Neural progenitor cell (in vitro differentiated cells): ENCODE measurements around the gene PACSIN2. TPM values are rescaled to one million over a fixed set of nuclear protein-coding genes. Genes with fewer than 3 reads are reported as not detected.

ENCODE experiments used
- DNase-seq: peaks from one replicate; pipeline ENCODE4 v3.0.0-alpha.2; 2016; ENCODE audit warnings: low spot score
- H2AFZ ChIP-seq: fragments of 200-600 bp; sonication (generic); replicated peaks from 2 replicates; pipeline ENCODE4 v1.6.1; 2016; ENCODE audit warnings: antibody characterized with exemption
- H3F3A ChIP-seq: fragments of 200-600 bp; sonication (generic); 2 replicates; pipeline ENCODE4 v1.6.1; 2016; ENCODE audit warnings: antibody characterized with exemption, low read depth
- H3K27ac ChIP-seq: fragments of 200-600 bp; sonication (generic); 2 replicates; pipeline ENCODE4 v1.5.1; 2016; ENCODE audit warnings: mild to moderate bottlenecking
- H3K27me3 ChIP-seq: fragments of 200-600 bp; sonication (generic); 2 replicates; pipeline ENCODE4 v1.6.1; 2016; ENCODE audit warnings: mild to moderate bottlenecking, moderate library complexity
- H3K36me3 ChIP-seq: fragments of 200-600 bp; sonication (generic); 2 replicates; pipeline ENCODE4 v1.5.1; 2016
- H3K4me1 ChIP-seq: fragments of 200-600 bp; sonication (generic); 2 replicates; pipeline ENCODE4 v1.6.1; 2016; ENCODE audit warnings: mixed run types
- H3K4me2 ChIP-seq: fragments of 200-600 bp; sonication (generic); 2 replicates; pipeline ENCODE4 v1.6.1; 2016
- H3K4me3 ChIP-seq: fragments of 200-600 bp; sonication (generic); 2 replicates; pipeline ENCODE4 v1.5.1; 2016
- H3K79me2 ChIP-seq: fragments of 200-600 bp; sonication (generic); 2 replicates; pipeline ENCODE4 v1.6.1; 2016; ENCODE audit warnings: low read depth
- H3K9ac ChIP-seq: fragments of 200-600 bp; sonication (generic); 2 replicates; pipeline ENCODE4 v1.6.1; 2016
- H3K9me3 ChIP-seq: fragments of 200-600 bp; sonication (generic); 2 replicates; pipeline ENCODE4 v1.5.1; 2016; ENCODE audit warnings: low read depth
- H4K20me1 ChIP-seq: fragments of 200-600 bp; sonication (generic); 2 replicates; pipeline ENCODE4 v1.6.1; 2016; ENCODE audit warnings: low read depth
- H3K27ac Mint-ChIP-seq: 3 replicates; pipeline ENCODE4 v1.8.0; 2021; ENCODE audit warnings: mixed read lengths
- H3K27me3 Mint-ChIP-seq: 2 replicates; pipeline ENCODE4 v1.8.0; 2022; ENCODE audit warnings: low read depth, mild to moderate bottlenecking, inconsistent platforms, moderate library complexity, mixed read lengths; ENCODE audit not compliant: insufficient read depth
- H3K36me3 Mint-ChIP-seq: 3 replicates; pipeline ENCODE4 v1.8.0; 2021; ENCODE audit warnings: mixed read lengths
- H3K4me1 Mint-ChIP-seq: 3 replicates; pipeline ENCODE4 v1.8.0; 2021; ENCODE audit warnings: mixed read lengths
- H3K4me3 Mint-ChIP-seq: 3 replicates; pipeline ENCODE4 v1.8.0; 2021; ENCODE audit warnings: mild to moderate bottlenecking, moderate library complexity, mixed read lengths
- H3K9me3 Mint-ChIP-seq: 3 replicates; pipeline ENCODE4 v1.8.0; 2020; ENCODE audit warnings: mixed read lengths
- EZH2 ChIP-seq: fragments of 200-600 bp; sonication (generic); IDR thresholded peaks from 2 replicates; pipeline ENCODE4 v1.6.1; 2017; ENCODE audit warnings: antibody characterized with exemption, mild to moderate bottlenecking, moderate library complexity
- EZH2phosphoT487 ChIP-seq: fragments of 200-600 bp; sonication (generic); IDR thresholded peaks from 2 replicates; pipeline ENCODE4 v1.6.1; 2017; ENCODE audit warnings: antibody characterized with exemption
- total RNA-seq: library from RNA; depleted of rRNA; stranded (reverse); fragments of >200 nt; gene quantifications from 2 replicates; pipeline ENCODE4 v1.2.3, GENCODE V29; 2015; ENCODE audit warnings: low replicate concordance
- TF ChIP-seq, protein P1 (sequence below): fragments of 200-600 bp; sonication (generic); IDR thresholded peaks from 2 replicates; pipeline ENCODE4 v1.5.1; 2017; ENCODE audit warnings: antibody characterized with exemption, mild to moderate bottlenecking

Gene PACSIN2
- total RNA-seq, 1 donor from 2014 or later, result 38.1 TPM

DNA sequence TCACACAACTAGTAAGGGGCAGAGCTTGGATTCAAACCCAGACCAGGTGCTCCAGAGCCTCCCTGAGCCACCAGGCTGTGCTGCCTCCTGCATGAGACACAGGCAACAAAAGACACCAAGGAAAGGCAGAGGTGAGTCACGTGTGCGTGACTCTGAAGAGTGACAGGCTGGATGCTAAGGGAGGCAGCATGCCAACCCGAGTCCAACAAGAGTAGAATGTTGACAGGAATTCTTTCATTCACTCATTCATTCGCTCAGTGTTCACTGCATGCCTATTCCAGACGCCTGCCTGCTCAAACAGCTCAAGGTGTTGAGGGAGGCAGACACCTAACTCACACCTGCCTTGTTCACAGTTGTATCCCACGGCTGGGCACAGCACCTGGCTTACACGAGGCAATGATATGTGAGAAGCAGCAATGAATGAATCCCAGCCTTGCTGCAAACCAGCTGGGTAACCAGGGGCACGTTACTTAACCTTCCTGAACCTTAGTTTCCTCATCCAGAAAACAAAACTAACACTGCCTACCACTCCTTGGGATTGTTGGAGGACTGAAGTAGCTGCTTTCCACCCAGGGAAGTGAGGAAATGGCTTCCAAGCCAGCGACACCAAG, 84.0 kb downstream of the PACSIN2 start:
- H3K4me3 Mint-ChIP-seq, result no peak overlapping the region
- H3K9ac ChIP-seq, result no peak overlapping the region
- no peak for DNase-seq
- no peaks in the 10 kb centered on the region for H3K36me3 ChIP-seq
- no peaks in the 10 kb centered on the region for H3K27me3 ChIP-seq
- H4K20me1 ChIP-seq, result peaks cover 65% of the 10 kb centered on the region
- peaks cover 51% of the 10 kb centered on the region for H3K4me1 Mint-ChIP-seq
- H2AFZ ChIP-seq, result no peak overlapping the region
- no peak overlapping the region for H3K27ac Mint-ChIP-seq
- no peaks in the 10 kb centered on the region for H3K9me3 ChIP-seq
- no peak overlapping the region for H3K27ac ChIP-seq
- H3K27me3 Mint-ChIP-seq, result peaks cover 9% of the 10 kb centered on the region
- no peaks in the 10 kb centered on the region for H3K4me1 ChIP-seq
- H3K4me3 ChIP-seq, result no peak overlapping the region
- no peaks in the 10 kb centered on the region for H3F3A ChIP-seq
- H3K36me3 Mint-ChIP-seq, result peaks cover 4% of the 10 kb centered on the region
- TF ChIP-seq EZH2 (no peak), EZH2phosphoT487 (no peak)
- no peaks in the 10 kb centered on the region for H3K9me3 Mint-ChIP-seq
- no peak overlapping the region for H3K4me2 ChIP-seq
- H3K79me2 ChIP-seq, result peaks cover 74% of the 10 kb centered on the region

DNA sequence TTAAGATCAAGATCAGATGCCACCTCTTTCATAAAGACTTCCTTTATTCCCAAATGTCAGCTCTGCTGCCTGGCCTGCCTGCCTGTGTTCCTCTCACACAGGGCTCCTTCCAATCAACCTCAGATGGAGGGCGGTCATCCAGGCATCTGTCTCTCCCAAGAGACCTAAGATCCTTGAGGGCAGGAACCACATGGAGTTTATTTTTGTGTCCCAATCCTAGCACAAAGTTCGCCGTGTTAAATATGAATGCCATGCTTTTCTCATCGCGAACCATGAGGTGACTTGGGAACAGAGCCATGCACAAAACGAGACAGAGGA, 85.2 kb downstream of the PACSIN2 start:
- Histone ChIP-seq H3K4me3 (no peak overlapping the region), H3K27ac (no peak overlapping the region), H3K79me2 (peaks cover 75% of the 10 kb centered on the region), H3K9me3 (no peaks in the 10 kb centered on the region), H3K9ac (no peak overlapping the region), H3K4me1 (no peaks in the 10 kb centered on the region), H3K4me2 (no peak overlapping the region), H4K20me1 (peaks cover 70% of the 10 kb centered on the region), H2AFZ (no peak overlapping the region), H3F3A (no peaks in the 10 kb centered on the region), H3K36me3 (no peaks in the 10 kb centered on the region), H3K27me3 (no peaks in the 10 kb centered on the region)
- Mint-ChIP-seq H3K9me3 (no peaks in the 10 kb centered on the region), H3K4me3 (no peak overlapping the region), H3K4me1 (peaks cover 54% of the 10 kb centered on the region), H3K27me3 (peaks cover 9% of the 10 kb centered on the region), H3K27ac (peak overlapping the region; percentile 6), H3K36me3 (peaks cover 2% of the 10 kb centered on the region)
- DNase-seq, result no peak
- TF ChIP-seq EZH2, result no peak
- TF ChIP-seq, protein P1, sequence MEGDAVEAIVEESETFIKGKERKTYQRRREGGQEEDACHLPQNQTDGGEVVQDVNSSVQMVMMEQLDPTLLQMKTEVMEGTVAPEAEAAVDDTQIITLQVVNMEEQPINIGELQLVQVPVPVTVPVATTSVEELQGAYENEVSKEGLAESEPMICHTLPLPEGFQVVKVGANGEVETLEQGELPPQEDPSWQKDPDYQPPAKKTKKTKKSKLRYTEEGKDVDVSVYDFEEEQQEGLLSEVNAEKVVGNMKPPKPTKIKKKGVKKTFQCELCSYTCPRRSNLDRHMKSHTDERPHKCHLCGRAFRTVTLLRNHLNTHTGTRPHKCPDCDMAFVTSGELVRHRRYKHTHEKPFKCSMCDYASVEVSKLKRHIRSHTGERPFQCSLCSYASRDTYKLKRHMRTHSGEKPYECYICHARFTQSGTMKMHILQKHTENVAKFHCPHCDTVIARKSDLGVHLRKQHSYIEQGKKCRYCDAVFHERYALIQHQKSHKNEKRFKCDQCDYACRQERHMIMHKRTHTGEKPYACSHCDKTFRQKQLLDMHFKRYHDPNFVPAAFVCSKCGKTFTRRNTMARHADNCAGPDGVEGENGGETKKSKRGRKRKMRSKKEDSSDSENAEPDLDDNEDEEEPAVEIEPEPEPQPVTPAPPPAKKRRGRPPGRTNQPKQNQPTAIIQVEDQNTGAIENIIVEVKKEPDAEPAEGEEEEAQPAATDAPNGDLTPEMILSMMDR, result no peak
- no peak for TF ChIP-seq EZH2phosphoT487

DNA sequence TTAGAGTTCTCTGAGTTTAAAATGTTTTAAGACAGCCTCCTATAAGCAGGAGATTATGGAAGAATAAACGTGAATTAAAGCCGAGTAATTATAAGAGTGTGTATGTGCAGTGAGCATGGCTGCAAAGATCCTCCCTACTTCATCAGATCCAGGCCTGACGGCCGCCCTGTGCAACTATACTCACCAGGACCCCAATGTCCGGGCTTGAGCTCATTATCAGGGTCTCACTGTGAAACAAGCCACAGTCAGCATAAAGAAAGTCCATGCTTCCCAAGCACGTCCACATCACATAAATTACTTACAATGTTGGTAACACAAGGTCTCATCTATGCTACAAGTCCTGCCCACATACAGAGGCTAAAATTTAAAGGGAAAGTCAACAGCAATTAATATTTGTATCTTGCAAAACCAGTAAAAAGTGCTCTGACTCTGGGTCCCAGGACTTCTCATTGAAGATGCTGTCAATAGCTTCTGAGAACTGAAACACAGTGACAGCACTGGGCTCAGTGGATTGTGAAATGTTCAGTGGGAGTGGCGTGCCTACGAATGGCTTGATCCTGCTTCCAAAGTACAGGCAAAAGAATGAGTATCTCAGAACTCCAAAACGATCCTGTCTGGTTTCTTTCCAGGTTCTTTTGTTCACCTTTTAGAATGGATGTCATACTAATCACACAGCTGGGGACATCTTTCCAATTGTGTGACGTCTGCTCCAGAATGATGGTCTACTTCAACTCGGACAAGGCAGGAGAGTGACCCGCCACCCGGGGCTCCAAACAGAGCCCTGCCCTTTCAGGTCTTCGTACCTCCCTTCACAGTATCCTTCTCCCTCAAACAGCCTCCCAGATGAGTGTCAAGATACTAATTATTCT, 85.7 kb downstream of the PACSIN2 start:
- Histone ChIP-seq H3K4me1 (no peaks in the 10 kb centered on the region), H3K27me3 (no peaks in the 10 kb centered on the region), H3K4me3 (no peak overlapping the region), H4K20me1 (peaks cover 76% of the 10 kb centered on the region), H3K27ac (no peak overlapping the region), H3K9me3 (no peaks in the 10 kb centered on the region), H3K36me3 (no peaks in the 10 kb centered on the region), H3F3A (no peaks in the 10 kb centered on the region), H2AFZ (no peak overlapping the region), H3K9ac (no peak overlapping the region), H3K4me2 (no peak overlapping the region), H3K79me2 (peaks cover 75% of the 10 kb centered on the region)
- TF ChIP-seq EZH2 (no peak), EZH2phosphoT487 (no peak)
- TF ChIP-seq, protein P1, result no peak
- Mint-ChIP-seq H3K27me3 (peaks cover 7% of the 10 kb centered on the region), H3K36me3 (peaks cover 2% of the 10 kb centered on the region), H3K27ac (peak overlapping the region; percentile 6), H3K9me3 (no peaks in the 10 kb centered on the region), H3K4me1 (peaks cover 52% of the 10 kb centered on the region), H3K4me3 (no peak overlapping the region)
- no peak for DNase-seq

DNA sequence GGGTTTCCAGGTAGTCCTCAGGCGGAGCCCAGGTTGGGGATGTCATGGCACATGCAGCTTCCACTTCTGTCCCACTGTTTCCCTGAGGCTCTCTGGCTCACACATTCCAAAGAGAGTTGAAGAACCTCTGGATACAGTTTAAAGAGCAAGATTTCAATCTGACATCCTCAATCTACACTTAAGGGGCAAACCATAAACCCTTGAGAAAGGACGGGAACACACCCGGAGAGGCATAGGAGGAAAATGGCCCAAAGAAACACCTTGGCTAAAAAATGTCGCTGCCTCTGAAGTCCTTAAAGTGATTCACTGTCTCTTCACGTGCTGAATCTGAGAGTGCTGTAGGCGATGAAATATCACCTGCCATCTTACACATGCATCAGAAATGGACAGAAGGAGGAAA, 87.0 kb downstream of the PACSIN2 start:
- Histone ChIP-seq H3K4me2 (no peak overlapping the region), H3K9ac (no peak overlapping the region), H3K4me3 (no peak overlapping the region), H3F3A (no peaks in the 10 kb centered on the region), H3K4me1 (no peaks in the 10 kb centered on the region), H2AFZ (no peak overlapping the region), H3K27me3 (no peaks in the 10 kb centered on the region), H3K36me3 (no peaks in the 10 kb centered on the region), H3K79me2 (peaks cover 66% of the 10 kb centered on the region), H3K27ac (no peak overlapping the region), H4K20me1 (peaks cover 68% of the 10 kb centered on the region), H3K9me3 (no peaks in the 10 kb centered on the region)
- Mint-ChIP-seq H3K27ac (no peak overlapping the region), H3K9me3 (no peaks in the 10 kb centered on the region), H3K4me1 (peaks cover 47% of the 10 kb centered on the region), H3K4me3 (no peak overlapping the region), H3K36me3 (peaks cover 2% of the 10 kb centered on the region), H3K27me3 (peaks cover 4% of the 10 kb centered on the region)
- no peak for DNase-seq
- TF ChIP-seq EZH2phosphoT487, result no peak
- TF ChIP-seq, protein P1, result no peak
- TF ChIP-seq EZH2, result no peak
